K562 (cell line): ENCODE results near the gene BSPRY.

ENCODE experiments used
- CBX5 ChIP-seq: IDR thresholded peaks from 2 replicates; pipeline ENCODE4 v1.6.1; 2014; ENCODE audit warnings: low read depth, borderline replicate concordance
- ELF4 ChIP-seq: fragments of 450-650 bp; formaldehyde crosslinking; IDR thresholded peaks from 2 replicates; pipeline ENCODE4 v1.4.0; 2022; ENCODE audit warnings: missing genetic modification characterization
- ETS1 ChIP-seq: conservative IDR thresholded peaks from 2 replicates; pipeline ENCODE4 v1.6.1; 2011; ENCODE audit warnings: low read depth, mild to moderate bottlenecking, low read length; ENCODE audit not compliant: control insufficient read depth
- JUN ChIP-seq, 2 experiments: sonication (generic) in 1 of 2; formaldehyde crosslinking in 1 of 2; IDR thresholded peaks; 2 replicates each; pipeline versions ENCODE4 v1.6.1 to v1.8.0; 2012 to 2022; ENCODE audit warnings: borderline replicate concordance in 2 of 2, mild to moderate bottlenecking in 2 of 2, improper control_type of control experiment in 1 of 2, low read depth in 1 of 2, low read length in 1 of 2, missing genetic modification reagents in 1 of 2
- MAX ChIP-seq: sonication (generic); formaldehyde crosslinking; IDR thresholded peaks from 2 replicates; pipeline ENCODE4 v1.9.0; 2022; ENCODE audit warnings: mild to moderate bottlenecking, missing genetic modification reagents
- ZNF232 ChIP-seq: sonication (generic); formaldehyde crosslinking; IDR thresholded peaks from 2 replicates; pipeline ENCODE4 v1.8.0; 2022; ENCODE audit warnings: mild to moderate bottlenecking, missing genetic modification reagents
- ZNF408 ChIP-seq: fragments of 250-450 bp; sonication (Bioruptor Pico); IDR thresholded peaks from 2 replicates; pipeline ENCODE4 v1.4.0; 2020; ENCODE audit warnings: low read depth, mild to moderate bottlenecking, moderate library complexity
- TF ChIP-seq, protein P1 (sequence below), 3 experiments: IDR thresholded peaks in 2 of 3; conservative IDR thresholded peaks in 1 of 3; 2 replicates each; pipeline ENCODE4 v1.5.1; 2011 to 2012; ENCODE audit warnings: low read length in 3 of 3, mild to moderate bottlenecking in 3 of 3, control low read depth in 2 of 3, improper control_type of control experiment in 1 of 3, inconsistent platforms in 1 of 3, low read depth in 1 of 3, mixed read lengths in 1 of 3, moderate library complexity in 1 of 3; ENCODE audit not compliant: insufficient read depth in 2 of 3

DNA sequence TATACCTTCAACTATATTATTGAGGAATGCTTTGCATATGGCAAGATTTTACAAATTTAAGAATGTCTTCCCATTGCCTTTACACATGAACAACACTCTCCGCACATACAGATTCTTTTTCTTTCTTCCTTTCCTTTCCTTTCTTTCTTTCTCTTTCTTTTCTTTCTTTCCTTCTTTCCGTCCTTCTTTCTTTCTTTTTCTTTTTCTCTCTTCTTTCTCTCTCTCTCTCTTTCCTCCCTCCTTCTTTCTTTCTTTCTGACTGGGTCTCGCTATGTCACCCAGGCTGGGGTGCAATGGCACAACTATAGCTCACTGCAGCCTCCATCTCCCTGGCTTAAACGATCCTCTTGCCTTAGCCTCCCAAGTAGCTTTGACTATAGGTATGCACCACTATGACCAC is 23.1 kb upstream of the BSPRY start:
- TF ChIP-seq JUN (IDR thresholded peaks at IDR 0.05; ENCODE audit: borderline replicate concordance, low read depth, low read length) = no peak
- TF ChIP-seq JUN (CRISPR knock-in tag; IDR thresholded peaks at IDR 0.05; ENCODE audit: borderline replicate concordance) = no peak
- TF ChIP-seq, protein P1, sequence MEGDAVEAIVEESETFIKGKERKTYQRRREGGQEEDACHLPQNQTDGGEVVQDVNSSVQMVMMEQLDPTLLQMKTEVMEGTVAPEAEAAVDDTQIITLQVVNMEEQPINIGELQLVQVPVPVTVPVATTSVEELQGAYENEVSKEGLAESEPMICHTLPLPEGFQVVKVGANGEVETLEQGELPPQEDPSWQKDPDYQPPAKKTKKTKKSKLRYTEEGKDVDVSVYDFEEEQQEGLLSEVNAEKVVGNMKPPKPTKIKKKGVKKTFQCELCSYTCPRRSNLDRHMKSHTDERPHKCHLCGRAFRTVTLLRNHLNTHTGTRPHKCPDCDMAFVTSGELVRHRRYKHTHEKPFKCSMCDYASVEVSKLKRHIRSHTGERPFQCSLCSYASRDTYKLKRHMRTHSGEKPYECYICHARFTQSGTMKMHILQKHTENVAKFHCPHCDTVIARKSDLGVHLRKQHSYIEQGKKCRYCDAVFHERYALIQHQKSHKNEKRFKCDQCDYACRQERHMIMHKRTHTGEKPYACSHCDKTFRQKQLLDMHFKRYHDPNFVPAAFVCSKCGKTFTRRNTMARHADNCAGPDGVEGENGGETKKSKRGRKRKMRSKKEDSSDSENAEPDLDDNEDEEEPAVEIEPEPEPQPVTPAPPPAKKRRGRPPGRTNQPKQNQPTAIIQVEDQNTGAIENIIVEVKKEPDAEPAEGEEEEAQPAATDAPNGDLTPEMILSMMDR (IDR thresholded peaks at IDR 0.05 in 2 of 3, conservative IDR thresholded peaks at IDR 0.05 in 1 of 3; ENCODE audit: insufficient read depth in 2 of 3, low read depth in 1 of 3, low read length in 3 of 3) = no peak
- no peak for TF ChIP-seq CBX5
- no peak for TF ChIP-seq ZNF408 (CRISPR knock-in tag)
- TF ChIP-seq ELF4 (CRISPR knock-in tag) = no peak
- TF ChIP-seq MAX (CRISPR knock-in tag) = no peak
- no peak for TF ChIP-seq ZNF232 (CRISPR knock-in tag)
- TF ChIP-seq ETS1 = no peak
